HG03097 (cell line): ENCODE results near the gene VTA1.
"Not testable (repeated sequence)": the region's sequence is repeated elsewhere in the genome, so short reads cannot be mapped to it uniquely, and the experiment has no call there.

ENCODE experiments used
- ATAC-seq: cut with Tn5 transposase; IDR thresholded peaks from one replicate; pipeline ENCODE4 v1.9.1; 2021; ENCODE audit not compliant: unreplicated experiment, low FRiP score

VTA1 gene

GRCh38 chr6:142223938-142224337, 76.9 kb downstream of the VTA1 start:
- no peak for ATAC-seq

GRCh38 chr6:142225115-142225514, 78.1 kb downstream of the VTA1 start:
- no peak for ATAC-seq

GRCh38 chr6:142225552-142225951, 78.5 kb downstream of the VTA1 start:
- no peak for ATAC-seq

- ATAC-seq = no peak
Measured at GRCh38 chr6:142226731-142227130, 79.7 kb downstream of the VTA1 start.

DNA sequence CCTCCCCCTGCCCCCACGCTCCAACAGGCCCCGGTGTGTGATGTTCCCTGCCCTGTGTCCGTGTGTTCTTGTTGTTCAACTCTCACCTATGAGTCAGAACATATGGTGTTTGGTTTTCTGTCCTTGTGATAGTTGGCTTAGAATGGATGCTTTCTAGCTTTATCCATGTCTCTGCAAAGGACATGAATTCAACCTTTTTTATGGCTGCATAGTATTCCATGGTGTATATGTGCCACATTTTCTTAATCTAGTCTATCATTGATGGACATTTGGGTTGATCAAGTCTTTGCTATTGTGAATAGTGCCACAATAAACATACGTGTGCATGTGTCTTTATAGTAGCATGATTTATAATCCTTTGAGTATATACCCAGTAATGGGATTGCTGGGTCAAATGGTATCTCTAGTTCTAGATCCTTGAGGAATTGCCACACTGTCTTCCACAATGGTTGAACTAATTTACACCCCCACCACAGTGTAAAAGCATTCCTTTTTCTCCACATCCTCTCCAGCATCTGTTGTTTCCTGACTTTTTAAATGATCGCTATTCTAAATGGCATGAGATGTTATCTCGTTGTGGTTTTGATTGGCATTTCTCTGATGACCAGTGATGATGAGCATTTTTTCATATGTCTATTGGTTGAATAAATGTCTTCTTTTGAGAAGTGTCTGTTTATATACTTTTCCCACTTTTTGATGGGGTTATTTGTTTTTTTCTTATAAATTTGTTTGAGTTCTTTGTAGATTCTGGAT, 82.6 kb downstream of the VTA1 start:
- ATAC-seq = not testable (repeated sequence)

GRCh38 chr6:142232206-142233044, 85.4 kb downstream of the VTA1 start:
- not testable (repeated sequence) for ATAC-seq

GRCh38 chr6:142233945-142234682, 87.1 kb downstream of the VTA1 start:
- ATAC-seq = no peak

- ATAC-seq = no peak
Measured at GRCh38 chr6:142235272-142235671, 88.2 kb downstream of the VTA1 start.

DNA sequence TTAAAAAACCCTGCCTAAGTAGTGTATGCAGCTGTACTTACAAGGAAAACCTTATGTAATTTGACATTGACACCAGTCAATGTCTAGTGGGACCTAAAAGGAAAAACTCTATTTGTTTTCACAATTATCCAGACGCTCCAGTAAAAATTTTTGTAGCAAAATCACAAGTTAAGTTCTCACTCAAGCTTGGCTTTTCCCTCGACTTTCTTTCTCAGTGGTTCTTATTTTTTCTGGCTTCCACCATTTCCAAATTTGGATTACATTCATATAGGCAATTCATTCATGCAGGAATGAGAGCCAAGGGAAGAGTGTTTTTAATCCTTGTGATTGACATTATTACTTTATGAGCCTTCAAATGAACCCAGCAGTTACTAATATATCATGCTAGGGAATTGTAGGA, 88.7 kb downstream of the VTA1 start:
- no peak for ATAC-seq

DNA sequence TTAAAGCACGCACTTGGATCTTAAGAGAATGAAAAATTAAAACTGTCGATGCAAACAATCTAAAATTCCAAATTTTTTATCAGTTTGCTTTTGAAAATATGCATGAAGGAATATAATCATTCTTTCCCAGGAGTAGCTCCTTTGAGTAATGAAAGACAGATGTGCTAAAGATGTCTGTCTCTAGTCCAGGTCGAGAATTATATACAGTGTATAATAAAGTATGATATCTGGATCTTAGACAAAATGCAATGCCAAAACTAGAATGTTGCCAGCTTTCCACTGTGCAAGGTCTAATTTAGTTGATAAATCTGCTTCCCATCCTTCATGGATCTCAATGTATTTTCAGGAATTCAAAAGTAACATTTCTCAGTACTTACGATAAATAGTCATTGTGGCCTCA, 89.6 kb downstream of the VTA1 start:
- ATAC-seq = no peak

GRCh38 chr6:142238881-142239280, 91.8 kb downstream of the VTA1 start:
- no peak for ATAC-seq

- ATAC-seq = no peak
Measured at GRCh38 chr6:142240179-142240578, 93.1 kb downstream of the VTA1 start.

- no peak for ATAC-seq
Measured at GRCh38 chr6:142241061-142241460, 94.0 kb downstream of the VTA1 start.

DNA sequence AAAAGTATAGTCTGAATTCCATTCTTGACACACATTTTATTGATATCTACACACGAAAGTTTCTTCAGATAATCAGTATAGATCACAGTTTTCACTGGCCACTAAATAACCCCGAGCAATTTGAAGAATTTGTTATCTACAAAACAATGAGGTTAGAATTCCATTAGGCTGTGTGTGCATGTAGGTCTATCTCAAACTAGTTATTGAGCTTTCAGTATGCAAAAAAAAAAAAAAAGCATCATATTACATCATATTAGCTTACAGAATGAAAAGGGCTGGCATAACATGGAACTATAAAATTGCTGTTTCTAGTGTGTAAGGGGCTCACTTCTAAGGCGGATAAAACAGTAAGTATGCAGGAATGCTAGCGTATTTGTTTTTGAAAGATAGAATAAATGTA, 95.2 kb downstream of the VTA1 start:
- no peak for ATAC-seq

GRCh38 chr6:142246960-142247359, 99.9 kb downstream of the VTA1 start:
- ATAC-seq = no peak

GRCh38 chr6:142249266-142249665, 102.2 kb downstream of the VTA1 start:
- no peak for ATAC-seq

DNA sequence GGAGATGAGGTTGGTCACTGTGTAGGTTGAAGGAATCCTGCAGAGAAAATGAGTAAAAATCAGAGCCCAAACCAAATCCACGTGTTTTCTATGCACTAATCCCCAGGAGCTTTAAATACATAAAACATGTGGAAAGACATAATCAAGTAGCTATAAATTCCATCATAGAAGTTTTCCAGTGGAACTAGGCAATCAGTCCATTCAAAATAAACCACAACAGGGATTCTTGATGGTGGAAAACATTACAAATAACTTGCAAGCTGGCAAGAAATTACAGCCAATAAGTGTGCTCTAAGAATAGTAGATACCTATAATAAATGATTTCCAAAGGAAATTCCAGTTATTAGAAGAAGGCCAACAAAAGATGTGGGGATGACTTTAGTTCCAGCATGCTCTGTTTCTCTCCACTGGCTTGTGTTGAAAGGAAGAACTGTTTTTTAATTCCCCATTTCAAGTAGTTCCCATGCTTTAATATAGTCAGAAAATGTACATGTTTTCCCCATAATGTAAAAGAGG, 104.9 kb downstream of the VTA1 start:
- no peak for ATAC-seq

GRCh38 chr6:142254513-142254912, 107.5 kb downstream of the VTA1 start:
- ATAC-seq = no peak

GRCh38 chr6:142255785-142256184, 108.7 kb downstream of the VTA1 start:
- ATAC-seq = no peak

- ATAC-seq = no peak
Measured at GRCh38 chr6:142258305-142258704, 111.2 kb downstream of the VTA1 start.

GRCh38 chr6:142258757-142259156, 111.7 kb downstream of the VTA1 start:
- no peak for ATAC-seq
